Spleen (tissue), 7 donors: ENCODE data around the gene ACACA.

Source experiments
- CTCF ChIP-seq, 11 experiments: fragments of 200-600 bp in 7 of 11; fragments of 450-650 bp in 4 of 11; sonication (generic) in 4 of 11; IDR thresholded peaks in 8 of 11; conservative IDR thresholded peaks in 3 of 11; 1 replicate in 7 of 11; 2 replicates in 4 of 11; pipeline versions ENCODE4 v1.4.0 to v1.8.0; 2016 to 2021; ENCODE audit warnings: antibody characterized with exemption in 11 of 11, inconsistent platforms in 4 of 11, mild to moderate bottlenecking in 1 of 11
- POLR2A ChIP-seq, 3 donors: fragments of 450-650 bp; IDR thresholded peaks; one replicate each; pipeline ENCODE4 v1.5.1; 2017; ENCODE audit warnings: antibody characterized with exemption in 3 of 3, mild to moderate bottlenecking in 1 of 3
- POLR2AphosphoS5 ChIP-seq, 3 donors: sonication (generic); formaldehyde crosslinking; IDR thresholded peaks; one replicate each; pipeline ENCODE4 v1.5.1; 2017; ENCODE audit warnings: antibody characterized with exemption in 3 of 3
- donor health status: DM: no; HTN: no; CAD: no; lungs with moderate emphysema.
- donor health status: DM: no; HTN: no; CAD: no.
- donor health status: DM: no; HTN: no; CAD: no.

DNA sequence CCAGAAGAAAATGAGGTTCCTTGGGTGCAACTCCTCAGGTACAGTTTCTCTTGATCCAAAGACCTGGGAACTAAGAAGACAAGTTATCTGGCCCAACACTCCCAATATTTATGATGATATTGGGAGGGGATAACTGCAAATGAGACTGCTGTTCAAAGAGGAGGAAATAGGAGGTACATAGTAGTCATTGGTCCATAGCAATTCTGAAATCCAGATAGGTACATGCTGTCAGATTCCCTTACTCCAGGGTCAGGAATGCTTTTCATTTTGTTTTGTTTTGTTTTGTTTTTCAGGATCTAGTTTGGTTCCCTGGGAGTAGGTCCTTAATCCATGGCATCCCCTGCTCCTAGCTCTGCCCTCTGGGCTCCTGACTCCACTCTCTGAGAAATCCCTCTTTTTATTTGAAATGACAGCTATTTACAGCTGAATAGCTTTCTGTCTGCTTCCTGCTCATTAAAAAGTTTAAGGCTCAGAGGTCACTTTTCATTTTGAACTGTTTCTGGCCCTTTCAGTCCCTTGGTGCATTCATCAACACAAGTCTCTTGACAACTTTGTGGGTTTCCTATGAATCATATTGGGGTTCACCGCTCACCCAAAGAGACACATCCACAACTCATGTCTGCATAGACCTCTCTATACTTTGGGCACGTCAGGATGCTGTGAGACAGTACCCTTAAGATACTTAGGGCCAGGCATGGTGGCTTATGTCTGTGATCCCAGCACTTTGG lies 141.0 kb downstream of the ACACA start:
- TF ChIP-seq POLR2A (IDR thresholded peaks at IDR 0.05) = no peak
- TF ChIP-seq CTCF (IDR thresholded peaks at IDR 0.05 in 8 of 11, conservative IDR thresholded peaks at IDR 0.05 in 3 of 11) = no peak
- TF ChIP-seq POLR2AphosphoS5 (IDR thresholded peaks at IDR 0.05) = no peak
